H1 (cell line): ENCODE measurements around the gene COL6A5. TPM values are rescaled to one million over a fixed set of nuclear protein-coding genes. Genes with fewer than 3 reads are reported as not detected.

Experiments
- CTCF ChIA-PET: fragments of 300-600 bp; sonication (Branson Sonifier 250); formaldehyde crosslinking; loops from one replicate; lab custom pipeline; 2021; ENCODE audit not compliant: partially characterized antibody; lab: Charles Lee
- POLR2A ChIA-PET: fragments of 300-600 bp; sonication (Branson Sonifier 250); formaldehyde crosslinking; loops from one replicate; lab custom pipeline; 2021; ENCODE audit warnings: inconsistent platforms; ENCODE audit not compliant: partially characterized antibody; lab: Charles Lee
- DNase-seq, 2 experiments: peaks; one replicate each; pipeline versions ENCODE4 v3.0.0 to v3.0.0-alpha.2; 2010 to 2022; ENCODE audit warnings: low spot score in 2 of 2, low read depth in 1 of 2, mixed read lengths in 1 of 2
- FAIRE-seq: peaks from 2 replicates; lab custom pipeline; 2011; peaks lifted over from hg19 to GRCh38; lab: Jason Lieb, UNC
- H2AFZ ChIP-seq: 2 replicates; pipeline ENCODE4 v1.8.1; 2012; ENCODE audit warnings: low read length, inconsistent platforms
- H2AK5ac ChIP-seq: 2 replicates; pipeline ENCODE4 v1.6.1; 2013; ENCODE audit warnings: low read depth, low read length
- H2BK120ac ChIP-seq: replicated peaks from 2 replicates; pipeline ENCODE3; 2013; ENCODE audit warnings: low read depth, low read length, inconsistent platforms
- H2BK12ac ChIP-seq: 2 replicates; pipeline ENCODE4 v1.6.1; 2013; ENCODE audit warnings: low read depth, low read length
- H2BK15ac ChIP-seq: 2 replicates; pipeline ENCODE4 v1.6.1; 2013; ENCODE audit warnings: low read length
- H2BK20ac ChIP-seq: 2 replicates; pipeline ENCODE4 v1.6.1; 2013; ENCODE audit warnings: low read length
- H2BK5ac ChIP-seq: 2 replicates; pipeline ENCODE4 v1.6.1; 2013; ENCODE audit warnings: low read depth, low read length
- H3K14ac ChIP-seq: 2 replicates; pipeline ENCODE4 v1.6.1; 2013; ENCODE audit warnings: inconsistent platforms; ENCODE audit not compliant: insufficient read length
- H3K18ac ChIP-seq: 2 replicates; pipeline ENCODE4 v1.6.1; 2013; ENCODE audit warnings: low read length; ENCODE audit errors: extremely low read depth
- H3K23ac ChIP-seq: 2 replicates; pipeline ENCODE4 v1.6.1; 2013; ENCODE audit warnings: inconsistent platforms; ENCODE audit not compliant: insufficient read length
- H3K23me2 ChIP-seq: 2 replicates; pipeline ENCODE4 v1.6.1; 2013; ENCODE audit warnings: low read depth, low read length
- H3K27ac ChIP-seq: 2 replicates; pipeline ENCODE4 v1.6.1; 2011; ENCODE audit warnings: low read depth, low read length, inconsistent platforms
- H3K27me3 ChIP-seq, 4 experiments: replicated peaks in 1 of 4; 1 replicate in 1 of 4; 2 replicates in 3 of 4; pipeline versions ENCODE4 v1.6.1 to v1.8.1; 2011 to 2013; ENCODE audit warnings: low read length in 3 of 4, mild to moderate bottlenecking in 3 of 4, inconsistent platforms in 2 of 4, mixed read lengths in 2 of 4, moderate library complexity in 1 of 4; ENCODE audit not compliant: control insufficient read depth in 3 of 4, insufficient read depth in 3 of 4; ENCODE audit errors: extremely low read depth in 1 of 4
- H3K36me3 ChIP-seq, 4 experiments: 2 replicates each; pipeline versions ENCODE4 v1.6.1 to v1.8.1; 2011 to 2013; ENCODE audit warnings: mild to moderate bottlenecking in 4 of 4, low read length in 3 of 4, moderate library complexity in 2 of 4, control low read depth in 1 of 4, inconsistent platforms in 1 of 4; ENCODE audit not compliant: insufficient read depth in 4 of 4, control insufficient read depth in 2 of 4
- H3K4ac ChIP-seq: replicated peaks from 2 replicates; pipeline ENCODE3; 2013; ENCODE audit warnings: low read length, low read depth, mixed read lengths, inconsistent platforms; ENCODE audit not compliant: insufficient read length
- H3K4me1 ChIP-seq, 4 experiments: replicated peaks in 1 of 4; 1 replicate in 1 of 4; 2 replicates in 3 of 4; pipeline versions ENCODE4 v1.6.1 to v1.8.1; 2011 to 2013; ENCODE audit warnings: low read length in 3 of 4, inconsistent platforms in 2 of 4, mixed read lengths in 1 of 4; ENCODE audit not compliant: insufficient read depth in 4 of 4, control insufficient read depth in 3 of 4
- H3K4me2 ChIP-seq, 2 experiments: 2 replicates each; pipeline versions ENCODE4 v1.6.1 to v1.8.1; 2011 to 2013; ENCODE audit warnings: low read depth in 2 of 2, low read length in 2 of 2, control low read depth in 1 of 2, inconsistent platforms in 1 of 2, mild to moderate bottlenecking in 1 of 2; ENCODE audit not compliant: insufficient read depth in 1 of 2
- H3K4me3 ChIP-seq, 4 experiments: fragments of 200-600, 300-600 bp in 1 of 4; sonication (generic), shearing (Covaris generic), sonication (Bioruptor Twin) in 1 of 4; 2 replicates each; pipeline versions ENCODE4 v1.5.1 to v1.8.1; 2011 to 2016; ENCODE audit warnings: low read length in 4 of 4, low read depth in 3 of 4, control low read depth in 2 of 4, inconsistent platforms in 2 of 4, mild to moderate bottlenecking in 2 of 4, mixed read lengths in 1 of 4, moderate library complexity in 1 of 4; ENCODE audit not compliant: insufficient read depth in 2 of 4; ENCODE audit errors: extremely low read depth in 1 of 4
- H3K56ac ChIP-seq: replicated peaks from 2 replicates; pipeline ENCODE3; 2013; ENCODE audit warnings: low read depth, mild to moderate bottlenecking, mixed read lengths, low read length, inconsistent platforms; ENCODE audit not compliant: insufficient read length
- H3K79me1 ChIP-seq: 2 replicates; pipeline ENCODE4 v1.6.1; 2013; ENCODE audit warnings: low read depth, low read length, control low read depth
- H3K79me2 ChIP-seq, 2 experiments: 2 replicates each; pipeline versions ENCODE4 v1.6.1 to v1.8.1; 2012 to 2013; ENCODE audit warnings: low read length in 2 of 2, mild to moderate bottlenecking in 2 of 2, inconsistent platforms in 1 of 2; ENCODE audit not compliant: insufficient read depth in 2 of 2, control insufficient read depth in 1 of 2
- H3K9ac ChIP-seq, 4 experiments: replicated peaks in 1 of 4; 1 replicate in 1 of 4; 2 replicates in 3 of 4; pipeline versions ENCODE4 v1.6.1 to v1.8.1; 2011 to 2013; ENCODE audit warnings: low read depth in 3 of 4, low read length in 3 of 4, control low read depth in 2 of 4, mild to moderate bottlenecking in 2 of 4, moderate library complexity in 2 of 4, inconsistent platforms in 1 of 4; ENCODE audit errors: extremely low read depth in 1 of 4
- H3K9me3 ChIP-seq, 2 experiments: 2 replicates each; pipeline versions ENCODE4 v1.6.1 to v1.8.1; 2012 to 2013; ENCODE audit warnings: mild to moderate bottlenecking in 2 of 2, moderate library complexity in 2 of 2, control low read depth in 1 of 2, inconsistent platforms in 1 of 2, low read depth in 1 of 2, low read length in 1 of 2, mixed read lengths in 1 of 2; ENCODE audit not compliant: insufficient read depth in 2 of 2
- H4K20me1 ChIP-seq, 2 experiments: replicated peaks in 1 of 2; 2 replicates each; pipeline versions ENCODE3 to v1.8.1; 2011 to 2013; ENCODE audit warnings: inconsistent platforms in 2 of 2, low read length in 2 of 2, mild to moderate bottlenecking in 1 of 2; ENCODE audit not compliant: insufficient read depth in 2 of 2, control insufficient read depth in 1 of 2
- H4K5ac ChIP-seq: 2 replicates; pipeline ENCODE4 v1.6.1; 2013; ENCODE audit warnings: low read length, low read depth, mixed read lengths, inconsistent platforms; ENCODE audit not compliant: insufficient read length
- H4K8ac ChIP-seq: 2 replicates; pipeline ENCODE4 v1.8.0; 2013; ENCODE audit warnings: mild to moderate bottlenecking, moderate library complexity, low read length, inconsistent platforms; ENCODE audit not compliant: insufficient read depth; ENCODE audit errors: extremely low read depth
- H4K91ac ChIP-seq: replicated peaks from 2 replicates; pipeline ENCODE3; 2013; ENCODE audit warnings: low read length, mixed read lengths, inconsistent platforms; ENCODE audit not compliant: insufficient read length
- BACH1 ChIP-seq: IDR thresholded peaks from 2 replicates; pipeline ENCODE4 v1.6.1; 2012; ENCODE audit warnings: low read length, improper control_type of control experiment
- BRCA1 ChIP-seq: IDR thresholded peaks from 2 replicates; pipeline ENCODE4 v1.6.1; 2012; ENCODE audit warnings: low read depth, low read length, improper control_type of control experiment
- CBX8 ChIP-seq: fragments of 300-800, 300-1000 bp; sonication (generic); IDR thresholded peaks from 2 replicates; pipeline ENCODE4 v1.7.1; 2016; ENCODE audit warnings: low read depth, low read length, borderline replicate concordance
- GABPA ChIP-seq: IDR thresholded peaks from 2 replicates; pipeline ENCODE4 v1.6.1; 2011; ENCODE audit warnings: mild to moderate bottlenecking, low read length, moderate library complexity, borderline replicate concordance; ENCODE audit not compliant: insufficient read depth
- HDAC2 ChIP-seq, 2 experiments: fragments of 300-600 bp in 1 of 2; sonication (generic) in 1 of 2; IDR thresholded peaks; 2 replicates each; pipeline ENCODE4 v1.6.1; 2011 to 2012; ENCODE audit warnings: low read depth in 2 of 2, low read length in 2 of 2, mild to moderate bottlenecking in 2 of 2, moderate library complexity in 2 of 2, borderline replicate concordance in 1 of 2, inconsistent platforms in 1 of 2
- JUN ChIP-seq: IDR thresholded peaks from 2 replicates; pipeline ENCODE4 v1.6.1; 2011; ENCODE audit warnings: low read depth, mild to moderate bottlenecking, improper control_type of control experiment, low read length
- JUND ChIP-seq: IDR thresholded peaks from 2 replicates; pipeline ENCODE4 v1.6.1; 2011; ENCODE audit warnings: mild to moderate bottlenecking, improper control_type of control experiment, low read length
- POLR2A ChIP-seq, 2 experiments: IDR thresholded peaks; 1 replicate in 1 of 2; 2 replicates in 1 of 2; pipeline ENCODE4 v1.6.1; 2011; ENCODE audit warnings: low read depth in 2 of 2, low read length in 2 of 2, mild to moderate bottlenecking in 2 of 2; ENCODE audit errors: control extremely low read depth in 1 of 2
- RXRA ChIP-seq: IDR thresholded peaks from 2 replicates; pipeline ENCODE4 v1.6.1; 2011; ENCODE audit warnings: low read depth, mild to moderate bottlenecking, low read length, moderate library complexity; ENCODE audit not compliant: insufficient read depth
- SIN3A ChIP-seq, 2 experiments: IDR thresholded peaks in 1 of 2; conservative IDR thresholded peaks in 1 of 2; 2 replicates each; pipeline ENCODE4 v1.6.1; 2011 to 2012; ENCODE audit warnings: low read length in 2 of 2, improper control_type of control experiment in 1 of 2, low read depth in 1 of 2, mild to moderate bottlenecking in 1 of 2
- SIRT6 ChIP-seq: IDR thresholded peaks from one replicate; pipeline ENCODE4 v1.7.1; 2012; ENCODE audit warnings: low read length, inconsistent platforms
- TEAD4 ChIP-seq: IDR thresholded peaks from 2 replicates; pipeline ENCODE4 v1.6.1; 2012; ENCODE audit warnings: low read depth, low read length, inconsistent platforms, mixed read lengths
- WGBS, 2 experiments: shearing (Covaris generic) in 1 of 2; methylation state at CpG; one replicate each; pipeline versions ENCODE4 v1.1.6 to v1.1.7; 2013 to 2015; ENCODE audit warnings: low lambda C conversion rate in 2 of 2, mixed read lengths in 2 of 2, inconsistent platforms in 1 of 2, low coverage in 1 of 2, missing lambda C conversion rate in 1 of 2; ENCODE audit not compliant: insufficient replicate concordance in 2 of 2, insufficient coverage in 1 of 2, insufficient read length in 1 of 2; ENCODE audit errors: extremely low coverage in 1 of 2, missing lambda C conversion rate in 1 of 2; 5-methylcytosine and 5-hydroxymethylcytosine counted together
- polyA plus RNA-seq, 7 experiments: library from polyadenylated mRNA; depleted of rRNA in 3 of 7; stranded (reverse) in 5 of 7; unstranded in 2 of 7; fragments of >200 nt in 5 of 7; fragments of 200-250 nt in 2 of 7; gene quantifications; 1 replicate in 5 of 7; 2 replicates in 1 of 7; 4 replicates in 1 of 7; pipeline versions ENCODE4 v1.2.1 to v1.2.3, GENCODE V29; 2011 to 2013; ENCODE audit warnings: missing spikeins in 2 of 7, mixed read lengths in 2 of 7
- total RNA-seq: library from RNA; stranded (reverse); fragmentation: NEBNext Ultra II Directional; extraction: Animal tissue kit (Norgen Biotek cat#: 25700); gene quantifications from 2 replicates; pipeline ENCODE4 v1.2.1, GENCODE V29; 2021
- TF ChIP-seq, protein P1 (sequence below): IDR thresholded peaks from 2 replicates; pipeline ENCODE4 v1.6.1; 2011; ENCODE audit warnings: low read length, improper control_type of control experiment

COL6A5 gene
- total and polyA plus RNA-seq, 2 of the 8 experiments (the other 6 are each of a cell fraction or from before 2014, with no cell fraction given): 0.05 to 0.06 TPM

DNA sequence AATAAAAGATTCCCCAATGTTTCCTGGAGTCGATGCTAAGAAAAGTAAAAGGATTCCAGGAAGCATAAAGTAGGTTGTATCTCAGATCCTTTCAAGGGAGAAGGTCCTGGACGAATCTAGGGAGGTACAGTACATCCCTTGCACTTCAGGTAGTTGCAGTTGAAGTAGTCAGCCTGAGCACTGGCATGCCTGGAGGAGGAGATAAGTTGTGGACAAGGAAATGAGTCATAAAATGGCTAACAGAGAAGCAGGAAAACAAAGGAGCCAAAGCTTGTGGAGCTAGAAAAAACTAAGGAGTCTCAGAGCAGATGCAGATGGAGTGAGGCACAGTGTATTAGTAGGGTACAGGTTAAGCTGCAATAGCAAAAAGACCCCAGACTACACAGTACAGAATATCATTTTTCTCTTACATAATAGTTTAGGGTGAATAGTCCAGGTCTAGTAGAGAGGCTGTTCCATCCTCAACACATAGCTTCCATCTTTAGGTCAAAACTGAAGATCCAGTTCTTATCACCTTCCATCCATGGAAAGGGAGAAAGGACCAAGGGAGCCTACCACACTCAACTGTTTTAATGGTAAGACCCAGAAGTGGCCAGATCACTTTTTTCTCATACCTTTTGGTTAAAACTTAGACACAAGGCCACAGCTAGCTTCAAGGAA lies 41.3 kb downstream of the COL6A5 start:
- H3K23me2 ChIP-seq: no peaks in the 10 kb centered on the region
- no peak overlapping the region for H4K91ac ChIP-seq
- no peak overlapping the region for H4K8ac ChIP-seq
- no peak overlapping the region for H2BK120ac ChIP-seq
- H2BK15ac ChIP-seq: no peak overlapping the region
- H2AK5ac ChIP-seq: no peak overlapping the region
- H2BK12ac ChIP-seq: no peak overlapping the region
- no peaks in the 10 kb centered on the region for H3K36me3 ChIP-seq
- FAIRE-seq (no peak), DNase-seq (no peak)
- no peaks in the 10 kb centered on the region for H3K79me2 ChIP-seq
- H3K23ac ChIP-seq: no peak overlapping the region
- ChIA-PET CTCF (no interaction called here), POLR2A (no interaction called here)
- WGBS, 2 experiments: 85% methylated on average over 2 of the region's 2 CpGs; no CpG with 5 or more reads in 1 of the 2 experiments
- H3K9ac ChIP-seq: no peak overlapping the region
- H3K79me1 ChIP-seq: no peaks in the 10 kb centered on the region
- H3K18ac ChIP-seq: no peak overlapping the region
- H3K4me3 ChIP-seq: no peak overlapping the region
- no peak overlapping the region for H4K5ac ChIP-seq
- H3K4me1 ChIP-seq: no peaks in the 10 kb centered on the region
- no peak overlapping the region for H2BK5ac ChIP-seq
- no peak overlapping the region for H3K14ac ChIP-seq
- no peaks in the 10 kb centered on the region for H3K9me3 ChIP-seq
- H3K4me2 ChIP-seq: no peak overlapping the region
- no peak overlapping the region for H3K56ac ChIP-seq
- H3K27ac ChIP-seq: no peak overlapping the region
- H4K20me1 ChIP-seq: no peaks in the 10 kb centered on the region
- no peak overlapping the region for H2BK20ac ChIP-seq
- H3K27me3 ChIP-seq: no peaks in the 10 kb centered on the region
- H2AFZ ChIP-seq: no peak overlapping the region
- H3K4ac ChIP-seq: no peak overlapping the region
- TF ChIP-seq GABPA (no peak), JUND (no peak), CBX8 (no peak), TEAD4 (no peak), SIRT6 (no peak), HDAC2 (IDR thresholded peaks at IDR 0.05; ENCODE audit: borderline replicate concordance in 1 of 2, low read depth in 2 of 2, low read length in 2 of 2) (no peak), BRCA1 (no peak), SIN3A (conservative IDR thresholded peaks at IDR 0.05 in 1 of 2, IDR thresholded peaks at IDR 0.05 in 1 of 2; ENCODE audit: low read depth in 1 of 2, low read length in 2 of 2) (no peak), JUN (no peak), POLR2A (IDR thresholded peaks at IDR 0.05; ENCODE audit: control extremely low read depth in 1 of 2, low read depth in 2 of 2, low read length in 2 of 2) (no peak), RXRA (no peak), BACH1 (no peak)
- TF ChIP-seq, protein P1, sequence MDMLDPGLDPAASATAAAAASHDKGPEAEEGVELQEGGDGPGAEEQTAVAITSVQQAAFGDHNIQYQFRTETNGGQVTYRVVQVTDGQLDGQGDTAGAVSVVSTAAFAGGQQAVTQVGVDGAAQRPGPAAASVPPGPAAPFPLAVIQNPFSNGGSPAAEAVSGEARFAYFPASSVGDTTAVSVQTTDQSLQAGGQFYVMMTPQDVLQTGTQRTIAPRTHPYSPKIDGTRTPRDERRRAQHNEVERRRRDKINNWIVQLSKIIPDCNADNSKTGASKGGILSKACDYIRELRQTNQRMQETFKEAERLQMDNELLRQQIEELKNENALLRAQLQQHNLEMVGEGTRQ: no peak
